ENCODE data around the gene ABCF2.

The ABCF2 gene

GRCh38 chr7:151246851-151247580, 20.0 kb upstream of the ABCF2 start:
- no peak for DNase-seq (ENCODE audit: low spot score)
- in situ Hi-C loops (cut with MboI; ENCODE audit: low sequenced_read_pairs, unreplicated experiment): no loop called here
- TF ChIP-seq CTCF (IDR thresholded peaks at IDR 0.05; ENCODE audit: borderline replicate concordance, control extremely low read depth, extremely low read depth, insufficient read depth, missing control alignments): no peak

DNA sequence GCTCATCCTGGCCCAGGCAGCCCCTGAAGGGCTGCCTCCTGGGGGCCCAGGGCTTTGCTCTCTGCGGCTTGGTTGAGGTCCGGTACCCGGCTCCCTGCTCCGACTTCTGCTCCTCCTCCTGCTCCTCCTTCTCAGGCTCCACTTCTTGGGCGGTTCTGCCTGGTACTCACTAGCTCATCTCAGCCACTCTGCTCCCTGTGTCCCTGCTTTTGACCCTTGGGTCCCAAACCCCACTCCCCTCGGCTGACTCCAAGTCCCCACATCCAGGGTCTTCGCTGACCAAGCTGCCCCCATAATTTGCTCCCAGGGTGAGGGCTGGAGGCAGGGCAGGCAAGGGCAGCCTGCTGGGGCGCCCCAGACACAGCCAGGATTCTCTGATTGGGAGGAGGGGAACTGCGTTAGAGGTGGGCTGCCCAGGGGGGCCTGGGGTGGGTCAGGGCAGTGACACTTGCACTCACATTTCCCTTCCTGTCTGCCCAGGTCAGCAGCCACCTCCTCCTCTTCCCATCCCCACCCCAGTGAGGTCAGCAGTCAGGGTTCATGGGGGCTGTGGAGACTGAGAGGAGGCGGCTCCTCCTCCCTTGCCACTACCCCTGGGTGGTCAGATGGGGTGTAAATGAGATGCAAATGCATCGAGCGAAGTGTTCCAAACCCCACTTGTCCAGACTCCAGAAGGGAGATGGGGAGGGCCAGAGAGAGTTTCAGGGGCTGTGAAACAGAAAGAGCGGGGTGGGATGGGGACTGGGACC, 19.3 kb upstream of the ABCF2 start:
- DNase-seq (ENCODE audit: low spot score): no peak
- in situ Hi-C loops (cut with MboI; ENCODE audit: low sequenced_read_pairs, unreplicated experiment): no loop called here
- TF ChIP-seq CTCF (IDR thresholded peaks at IDR 0.05; ENCODE audit: borderline replicate concordance, control extremely low read depth, extremely low read depth, insufficient read depth, missing control alignments): no peak

- peak; percentile 37 for TF ChIP-seq CTCF (IDR thresholded peaks at IDR 0.05; ENCODE audit: borderline replicate concordance, control extremely low read depth, extremely low read depth, insufficient read depth, missing control alignments)
- in situ Hi-C loops (cut with MboI; ENCODE audit: low sequenced_read_pairs, unreplicated experiment): no loop called here
- peak; percentile 90 for DNase-seq (ENCODE audit: low spot score)
These were observed 18.5 kb upstream of the ABCF2 start for GRCh38 chr7:151245360-151246101.

GRCh38 chr7:151244841-151245346, 17.9 kb upstream of the ABCF2 start:
- in situ Hi-C loops (cut with MboI; ENCODE audit: low sequenced_read_pairs, unreplicated experiment): no loop called here
- peak; percentile 44 for DNase-seq (ENCODE audit: low spot score)
- no peak for TF ChIP-seq CTCF (IDR thresholded peaks at IDR 0.05; ENCODE audit: borderline replicate concordance, control extremely low read depth, extremely low read depth, insufficient read depth, missing control alignments)

DNA sequence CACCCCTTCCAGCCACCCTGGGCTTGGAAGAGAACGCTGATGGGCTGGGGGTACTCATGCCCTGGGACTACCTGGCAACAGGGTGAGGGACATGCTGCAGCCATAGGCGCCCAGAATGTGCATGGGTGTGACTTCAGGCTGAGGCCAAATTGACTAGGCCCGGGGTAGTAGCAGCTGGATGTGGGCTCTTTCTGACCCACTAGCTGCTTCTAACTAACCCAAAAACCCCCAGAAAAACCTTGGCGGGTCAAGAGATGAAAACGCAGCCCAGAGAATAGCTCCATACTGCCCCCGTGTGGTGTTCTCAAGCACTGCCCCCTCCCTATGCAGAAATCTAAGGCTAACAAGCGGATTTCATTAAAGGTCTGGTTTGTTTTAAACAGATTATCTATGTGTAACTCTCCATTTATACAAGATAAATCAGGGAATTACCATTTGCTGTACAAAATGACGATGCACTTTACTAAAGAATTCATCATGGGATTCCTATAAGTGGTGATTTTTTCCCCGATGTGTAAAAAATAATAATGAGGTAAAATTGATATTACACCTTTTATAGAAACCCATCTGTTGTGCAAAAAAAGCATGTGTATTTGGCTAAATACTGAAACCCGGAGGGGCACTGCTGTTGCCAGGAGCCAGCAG, 17.3 kb upstream of the ABCF2 start:
- peak; percentile 76 for TF ChIP-seq CTCF (IDR thresholded peaks at IDR 0.05; ENCODE audit: borderline replicate concordance, control extremely low read depth, extremely low read depth, insufficient read depth, missing control alignments)
- in situ Hi-C loops (cut with MboI; ENCODE audit: low sequenced_read_pairs, unreplicated experiment): no loop called here

More for the DNA sequence above, 17.3 kb upstream of the ABCF2 start:
- peak; percentile 88 for DNase-seq (ENCODE audit: low spot score)
